ENCODE results near the gene OSCP1.
"Not testable (repeated sequence)": the region's sequence is repeated elsewhere in the genome, so short reads cannot be mapped to it uniquely, and the experiment has no call there.

Gene OSCP1, protein sequence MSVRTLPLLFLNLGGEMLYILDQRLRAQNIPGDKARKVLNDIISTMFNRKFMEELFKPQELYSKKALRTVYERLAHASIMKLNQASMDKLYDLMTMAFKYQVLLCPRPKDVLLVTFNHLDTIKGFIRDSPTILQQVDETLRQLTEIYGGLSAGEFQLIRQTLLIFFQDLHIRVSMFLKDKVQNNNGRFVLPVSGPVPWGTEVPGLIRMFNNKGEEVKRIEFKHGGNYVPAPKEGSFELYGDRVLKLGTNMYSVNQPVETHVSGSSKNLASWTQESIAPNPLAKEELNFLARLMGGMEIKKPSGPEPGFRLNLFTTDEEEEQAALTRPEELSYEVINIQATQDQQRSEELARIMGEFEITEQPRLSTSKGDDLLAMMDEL

DNA sequence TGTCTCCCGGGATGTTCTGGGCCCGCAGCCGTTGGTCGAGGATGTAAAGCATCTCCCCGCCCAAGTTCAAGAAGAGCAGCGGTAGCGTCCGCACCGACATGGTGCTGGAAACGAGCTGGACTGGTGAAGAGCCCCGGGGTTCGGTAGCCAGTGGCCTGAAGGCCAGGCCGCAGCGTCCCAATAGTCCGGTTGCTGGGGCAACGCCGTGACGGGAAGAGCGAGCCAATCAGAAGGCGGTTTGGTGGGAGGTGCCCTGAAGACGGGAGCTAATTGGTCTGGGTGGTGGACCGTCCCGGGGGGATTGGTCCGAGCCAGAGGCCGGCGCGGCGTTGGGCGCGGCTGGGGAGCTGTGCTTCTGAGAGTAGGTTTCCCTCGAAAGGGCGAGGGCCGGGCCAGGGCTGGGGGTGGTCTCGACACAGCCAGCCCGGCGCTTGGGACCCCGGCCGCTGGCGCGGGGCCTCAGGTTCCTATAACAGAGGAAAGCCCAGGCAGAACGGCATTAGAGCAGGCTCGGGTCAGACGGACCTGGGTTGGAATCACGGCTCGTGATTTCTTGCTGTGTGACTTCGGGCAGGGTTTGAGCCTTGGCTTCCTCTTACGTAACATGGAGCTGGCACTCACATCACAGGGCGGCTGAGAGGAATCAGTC, at the start of gene OSCP1:
TSS of gene OSCP1 (minus strand) at position 182 of the 649 bp plus-strand sequence. CDS start at position 100, 82 bp downstream.
- DNase-seq = peak; percentile 77

- no peak for DNase-seq
Observed at GRCh38 chr1:36497207-36497606, 47.0 kb upstream of the OSCP1 start.

GRCh38 chr1:36494971-36495370, 44.7 kb upstream of the OSCP1 start:
- no peak for DNase-seq

DNA sequence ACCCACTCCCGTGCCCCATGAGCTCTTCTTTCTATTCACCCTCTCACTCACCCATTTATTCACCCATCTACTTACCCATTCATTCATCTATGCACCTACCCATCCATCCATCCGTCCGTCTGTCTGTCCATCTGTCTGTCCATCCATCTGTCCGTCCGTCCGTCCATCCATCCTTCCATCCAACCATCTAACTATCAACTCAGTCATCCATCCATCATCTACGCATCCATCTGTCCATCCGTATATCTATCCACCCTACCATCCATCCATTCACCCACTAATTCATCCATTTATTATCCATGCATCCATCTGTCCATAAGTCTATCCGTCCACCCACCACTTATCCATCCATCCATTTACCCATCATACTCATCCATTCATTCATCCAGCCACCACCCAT, 43.3 kb upstream of the OSCP1 start:
- DNase-seq = no peak

GRCh38 chr1:36492491-36492890, 42.2 kb upstream of the OSCP1 start:
- no peak for DNase-seq

DNA sequence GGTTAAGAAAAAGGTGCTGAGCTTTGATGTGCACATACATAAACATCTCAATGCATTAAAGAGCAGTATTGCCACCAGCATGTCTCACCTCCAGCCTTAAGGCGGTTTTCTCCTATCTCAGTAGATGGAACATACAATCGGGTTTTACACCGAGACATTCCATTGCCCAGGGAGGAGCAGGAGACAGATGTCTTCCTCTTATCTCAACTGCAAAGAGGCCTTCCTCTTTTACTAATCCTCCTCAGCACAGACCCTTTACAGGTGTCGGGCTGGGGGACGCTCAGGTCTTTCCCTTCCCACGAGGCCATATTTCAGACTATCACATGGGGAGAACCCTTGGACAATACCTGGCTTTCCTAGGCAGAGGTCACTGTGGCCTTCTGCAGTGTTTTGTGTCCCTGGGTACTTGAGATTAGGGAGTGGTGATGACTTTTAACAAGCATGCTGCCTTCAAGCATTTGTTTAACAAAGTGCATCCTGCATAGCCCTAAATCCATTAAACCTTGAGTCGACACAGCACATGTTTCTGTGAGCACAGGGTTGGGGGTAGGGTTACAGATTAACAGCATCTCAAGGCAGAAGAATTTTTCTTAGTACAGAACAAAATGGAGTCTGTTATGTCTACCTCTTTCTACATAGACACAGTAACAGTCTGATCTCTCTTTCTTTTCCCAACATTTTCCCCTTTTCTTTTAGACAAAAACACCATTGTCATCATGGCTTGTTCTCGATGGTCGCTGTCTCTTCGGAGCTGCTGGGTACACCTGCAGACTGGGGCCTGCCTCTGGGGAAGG, 39.2 kb upstream of the OSCP1 start:
- not testable (repeated sequence) for DNase-seq

GRCh38 chr1:36487906-36488305, 37.7 kb upstream of the OSCP1 start:
- no peak for DNase-seq

- not testable (repeated sequence) for DNase-seq
Observed at GRCh38 chr1:36487336-36487725, 37.1 kb upstream of the OSCP1 start.

- peak; percentile 19 for DNase-seq
Observed at GRCh38 chr1:36486439-36487335, 36.4 kb upstream of the OSCP1 start.

DNA sequence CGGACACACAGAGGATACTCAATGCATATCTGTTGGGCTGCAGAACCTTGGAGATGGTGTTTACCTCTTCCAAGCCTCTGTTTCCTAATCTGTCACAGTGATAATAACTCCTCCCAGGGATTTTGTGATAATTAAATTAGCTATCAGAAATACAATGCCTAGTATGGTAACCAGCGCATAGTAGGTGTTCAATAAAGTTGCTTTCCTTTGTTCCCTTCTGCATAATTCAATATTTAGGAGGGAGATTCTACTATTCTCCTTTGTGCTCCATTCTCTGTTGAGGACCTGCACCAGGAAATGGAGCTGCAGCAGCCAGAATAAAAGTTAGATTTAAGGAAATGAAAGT, 35.8 kb upstream of the OSCP1 start:
- no peak for DNase-seq

- no peak for DNase-seq
Observed at GRCh38 chr1:36484099-36484498, 33.8 kb upstream of the OSCP1 start.

DNA sequence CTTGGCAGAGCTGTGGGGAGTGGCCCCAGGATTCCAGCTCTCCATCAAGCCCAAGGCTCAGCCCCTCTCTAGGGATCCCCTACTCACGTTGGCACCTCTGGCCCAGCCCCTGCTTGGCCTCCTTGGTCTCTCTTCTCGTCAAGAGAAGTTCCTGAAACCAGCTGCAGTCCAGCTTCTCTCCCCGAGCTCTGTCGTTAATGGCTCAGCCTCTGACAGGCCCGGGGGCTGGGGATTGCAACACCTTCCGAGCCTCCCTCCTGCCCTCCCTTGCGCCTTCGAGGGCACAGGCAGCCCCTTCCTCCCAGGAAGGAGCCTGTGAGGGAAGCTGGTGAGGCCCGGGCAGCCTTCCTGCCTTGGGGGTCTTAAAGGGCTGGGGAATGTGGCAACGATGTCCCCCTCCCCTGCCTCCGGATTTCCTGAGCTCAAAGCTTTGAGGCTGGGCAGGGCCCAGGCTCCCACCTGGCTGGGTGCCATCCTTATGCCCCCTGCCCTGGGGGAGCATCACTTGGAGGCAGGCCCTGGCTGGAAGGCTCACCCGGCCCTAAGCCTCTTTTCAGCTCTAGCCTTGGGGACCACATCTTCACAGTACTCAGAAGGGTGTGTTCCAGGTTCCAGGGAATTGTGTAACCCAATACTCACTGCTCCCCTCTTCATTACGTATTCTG, 32.6 kb upstream of the OSCP1 start, which contains the start of gene CSF3R:
TSS of gene CSF3R (minus strand) at position 190 of the 665 bp plus-strand sequence. CDS start 3,417 bp downstream, outside the sequence.
- no peak for DNase-seq

- DNase-seq = no peak
Observed at GRCh38 chr1:36481771-36482723, 31.8 kb upstream of the OSCP1 start.

GRCh38 chr1:36481091-36481490, 30.8 kb upstream of the OSCP1 start:
- DNase-seq = no peak

DNA sequence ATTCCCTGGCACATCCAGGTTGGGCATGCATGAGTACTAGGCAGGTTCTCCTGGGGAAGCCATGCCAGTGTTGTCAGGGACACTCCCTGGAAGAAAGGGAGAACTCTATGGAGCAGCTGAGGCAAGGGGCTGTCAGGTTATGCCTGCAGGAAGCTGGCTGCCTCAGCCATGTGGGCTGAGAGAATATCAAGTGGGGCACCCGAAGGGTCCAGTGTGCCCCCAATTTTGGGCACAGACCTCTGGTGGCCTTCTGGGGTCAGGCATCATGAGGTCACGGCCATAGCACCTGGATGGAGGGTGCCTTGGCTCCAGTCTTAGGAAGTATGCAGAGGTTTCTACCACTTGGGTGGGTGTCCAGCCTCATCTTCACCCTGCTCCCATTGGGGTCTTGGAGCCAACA, 29.9 kb upstream of the OSCP1 start:
- no peak for DNase-seq

DNA sequence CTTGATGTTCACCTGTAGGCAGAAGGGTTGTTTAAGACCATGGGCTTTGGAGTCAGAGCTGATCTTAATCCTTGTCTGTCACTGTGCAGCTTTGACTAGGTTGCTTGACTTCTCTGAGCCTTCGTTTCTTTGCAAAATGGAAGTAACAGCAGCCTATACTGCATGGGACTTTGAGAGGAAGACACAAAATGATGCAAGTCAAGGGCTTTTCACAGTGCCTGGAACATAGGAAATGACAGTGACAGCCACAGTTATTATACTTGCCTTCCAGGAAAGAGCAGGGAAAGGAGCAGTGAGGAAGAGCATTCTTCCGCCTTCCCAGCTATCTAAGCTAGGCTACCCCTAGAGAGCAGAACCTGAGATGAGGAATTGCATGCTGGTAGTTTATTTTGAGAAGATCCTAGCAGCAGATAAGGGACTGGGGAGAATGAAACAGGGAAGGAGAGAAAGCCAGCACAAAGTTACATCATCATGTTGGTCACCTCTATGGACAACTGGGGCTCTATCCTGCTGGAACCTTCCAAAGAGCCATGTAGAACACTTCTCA, 29.3 kb upstream of the OSCP1 start:
- DNase-seq = no peak

GRCh38 chr1:36477615-36478014, 27.4 kb upstream of the OSCP1 start:
- not testable (repeated sequence) for DNase-seq

- DNase-seq = no peak
Observed at GRCh38 chr1:36476945-36477344, 26.7 kb upstream of the OSCP1 start.

DNA sequence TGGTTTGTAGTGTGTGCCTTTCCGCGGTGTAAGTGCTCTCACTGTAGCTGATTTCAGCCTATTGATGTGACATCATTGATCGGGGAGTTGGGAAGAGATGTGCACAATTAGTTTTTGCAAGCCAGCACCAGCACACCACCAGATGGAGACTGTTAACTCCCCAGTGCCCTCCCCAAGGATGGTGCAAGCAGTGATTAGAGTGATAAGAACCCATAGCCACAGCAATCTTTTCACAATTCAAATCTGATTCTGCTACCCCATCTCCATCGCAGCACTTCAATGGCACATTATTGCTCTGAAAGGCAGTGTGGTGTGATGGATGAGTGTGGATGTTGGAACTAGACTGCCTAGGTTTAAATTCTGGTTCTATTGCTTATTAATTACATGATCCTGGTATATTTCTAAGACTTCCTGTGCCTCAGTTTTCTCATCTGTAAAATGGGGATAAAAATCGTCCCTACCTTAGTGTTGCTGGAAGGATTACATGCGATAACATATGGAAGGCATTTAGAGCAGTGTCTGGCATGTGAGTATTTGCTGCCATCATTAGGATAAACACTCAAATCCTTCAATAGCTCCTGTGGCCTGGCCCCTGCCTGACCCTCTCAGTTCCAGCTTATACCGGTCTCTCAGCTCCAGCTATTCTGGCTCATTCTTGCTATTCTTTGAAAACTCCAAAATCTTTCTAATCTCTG, 25.8 kb upstream of the OSCP1 start:
- DNase-seq = no peak

DNA sequence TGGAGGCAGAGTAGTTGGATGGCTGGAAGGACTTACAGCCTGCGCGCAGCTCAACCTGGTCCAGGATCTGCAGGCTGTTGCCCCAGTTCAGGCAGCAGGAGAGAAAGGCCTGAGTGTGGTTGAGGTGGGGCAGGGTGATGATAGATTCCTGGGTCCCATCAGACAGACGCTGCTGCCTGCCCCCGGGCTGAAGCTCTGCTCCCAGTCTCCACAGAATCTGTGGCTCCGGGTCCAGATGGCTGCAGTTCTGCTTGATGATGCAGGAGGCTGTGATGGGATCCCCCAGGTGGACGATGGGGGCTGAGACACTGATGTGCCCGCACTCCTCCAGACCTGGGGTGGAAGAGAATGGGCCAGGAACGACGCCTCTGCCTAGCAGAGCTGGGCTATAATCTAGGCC, 25.1 kb upstream of the OSCP1 start:
- no peak for DNase-seq

Measured in NCI-H748 treated with DMSO at 0.1 percent for 48 hours (cell line).